Stimulated activated CD4-positive, alpha-beta T cell treated with anti-CD3 and anti-CD28 coated beads, TNF-alpha, amount 100 ng/mL, for 4 hours (primary cell): ENCODE measurements around the gene MMP24.
"Not testable (repeated sequence)": the region's sequence is repeated elsewhere in the genome, so short reads cannot be mapped to it uniquely, and the experiment has no call there.

Source experiments
- DNase-seq, 3 experiments: peaks; one replicate each; pipeline ENCODE4 v3.0.0-alpha.2; 2020; ENCODE audit warnings: low read depth in 3 of 3

Gene MMP24

GRCh38 chr20:35216541-35216940 is 9.9 kb upstream of the MMP24 start:
- no peak for DNase-seq

GRCh38 chr20:35223941-35224340 is 2.5 kb upstream of the MMP24 start:
- no peak for DNase-seq

- DNase-seq = no peak
These were observed 2.0 kb upstream of the MMP24 start for GRCh38 chr20:35224536-35224935.

DNA sequence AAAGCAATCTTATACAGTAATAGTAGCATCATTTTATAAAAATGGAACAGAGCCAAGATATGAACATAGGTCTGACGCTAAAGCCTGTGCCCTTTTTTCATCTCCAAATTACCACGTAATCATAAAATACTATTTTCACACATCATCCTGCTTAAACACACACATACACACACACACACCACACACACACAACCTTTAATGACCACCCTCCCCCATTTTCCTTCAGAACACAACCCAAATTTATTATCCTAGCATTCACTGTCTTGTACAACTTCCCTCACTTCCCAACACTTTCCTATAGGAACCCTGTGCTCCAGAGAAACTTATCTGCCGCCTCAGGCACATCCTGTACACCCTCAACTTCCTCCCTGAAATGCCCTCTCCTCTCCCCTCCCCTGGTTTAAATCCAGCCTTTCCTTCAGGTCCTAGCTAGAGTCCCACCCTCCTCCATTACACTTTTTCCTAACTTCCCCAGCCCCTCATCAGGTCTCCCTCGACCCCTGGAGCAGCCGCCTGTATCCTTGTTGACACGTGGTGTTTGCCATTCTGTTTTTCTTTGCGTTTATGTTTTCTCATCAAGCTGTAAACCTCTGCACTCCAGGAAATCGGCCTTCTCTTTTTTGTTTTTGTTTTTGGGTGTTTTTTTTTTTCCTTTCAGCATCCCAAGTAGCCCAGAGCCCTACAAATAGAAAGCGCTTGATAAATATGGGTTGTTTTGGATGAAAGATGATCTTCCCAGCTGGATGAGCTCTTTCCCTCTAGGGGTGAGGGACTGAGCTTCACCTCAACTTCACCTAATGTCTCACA is 968 bp upstream of the MMP24 start:
- DNase-seq = no peak

- no peak for DNase-seq
These were observed 593 bp downstream of the MMP24 start for GRCh38 chr20:35226884-35227681.

DNA sequence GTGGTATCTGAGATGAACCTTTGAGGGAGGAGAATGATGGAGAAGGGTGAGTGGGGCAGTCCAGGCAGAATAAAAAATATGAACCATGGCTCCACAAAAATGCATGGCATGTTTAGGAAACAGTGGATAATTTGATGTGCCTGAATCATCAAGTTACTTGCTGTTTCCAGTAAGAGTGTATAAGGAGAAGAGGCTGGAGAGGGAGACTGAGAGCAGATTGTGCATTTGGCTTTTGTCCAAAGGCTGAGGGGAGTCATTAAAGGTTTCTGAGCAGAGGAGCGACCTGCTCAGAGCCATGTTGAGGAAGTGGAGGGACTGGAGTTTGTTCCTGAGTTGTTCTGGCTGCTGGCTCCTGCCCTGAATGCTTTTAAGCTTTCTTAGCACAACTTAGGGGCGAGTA is 6.1 kb downstream of the MMP24 start:
- no peak for DNase-seq

DNA sequence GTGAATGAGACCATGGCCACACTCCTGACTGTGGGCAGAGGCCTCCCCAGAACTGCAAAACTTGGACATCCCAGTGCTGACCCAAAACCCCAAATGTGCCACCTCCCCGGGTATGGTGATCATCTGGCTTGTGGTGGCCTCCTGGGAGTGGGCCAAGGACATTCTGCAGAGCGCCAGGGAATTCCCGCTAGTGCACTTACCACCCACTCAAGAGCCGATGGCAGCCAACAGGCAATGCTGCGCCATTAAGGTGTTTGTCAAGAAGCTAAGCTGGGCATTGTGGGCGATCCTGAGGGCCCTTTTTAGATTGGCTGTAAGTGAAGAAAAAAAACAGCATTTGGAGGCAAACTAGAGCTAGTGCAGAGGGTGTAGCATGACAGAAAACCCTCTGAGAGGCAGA is 9.4 kb downstream of the MMP24 start:
- no peak for DNase-seq

- DNase-seq = no peak
These were observed 11.0 kb downstream of the MMP24 start for GRCh38 chr20:35237486-35237885.

DNA sequence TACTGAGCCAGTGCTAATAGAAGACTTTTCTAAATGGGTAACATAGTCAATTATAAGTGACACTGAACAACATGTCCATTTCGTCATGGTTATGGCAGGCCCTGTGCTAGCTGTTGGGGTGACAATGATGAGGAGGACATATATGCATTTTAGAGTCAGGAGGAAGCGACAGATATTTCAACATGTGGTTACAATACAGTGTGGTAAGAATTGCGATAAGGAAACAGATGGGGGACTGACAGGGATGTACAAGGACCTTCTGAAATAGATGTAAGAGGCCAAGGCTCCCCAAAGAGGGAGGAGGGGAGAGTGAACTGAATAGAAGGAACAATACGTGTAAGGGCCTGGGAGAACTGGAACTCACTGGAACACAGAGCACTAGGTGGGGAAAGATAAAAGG is 11.7 kb downstream of the MMP24 start:
- no peak for DNase-seq

DNA sequence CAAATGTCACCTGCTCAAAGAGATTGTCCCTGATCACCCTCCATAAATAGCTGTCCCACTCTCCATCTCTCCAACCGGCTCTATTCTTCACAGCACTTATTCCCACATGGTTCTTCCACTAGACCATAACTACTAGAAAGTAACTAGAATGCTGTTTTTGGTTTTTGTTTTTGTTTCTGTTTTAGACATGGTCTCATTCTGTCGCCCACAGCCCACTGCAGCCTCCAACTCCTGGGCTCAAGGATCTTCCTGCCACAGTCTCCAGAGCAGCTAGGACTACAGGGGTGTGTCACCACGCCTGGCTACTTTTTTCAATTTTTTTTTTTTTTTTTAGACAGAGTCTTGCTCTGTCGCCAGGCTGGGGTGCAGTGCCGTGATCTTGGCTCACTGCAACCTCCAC is 12.2 kb downstream of the MMP24 start:
- no peak for DNase-seq

DNA sequence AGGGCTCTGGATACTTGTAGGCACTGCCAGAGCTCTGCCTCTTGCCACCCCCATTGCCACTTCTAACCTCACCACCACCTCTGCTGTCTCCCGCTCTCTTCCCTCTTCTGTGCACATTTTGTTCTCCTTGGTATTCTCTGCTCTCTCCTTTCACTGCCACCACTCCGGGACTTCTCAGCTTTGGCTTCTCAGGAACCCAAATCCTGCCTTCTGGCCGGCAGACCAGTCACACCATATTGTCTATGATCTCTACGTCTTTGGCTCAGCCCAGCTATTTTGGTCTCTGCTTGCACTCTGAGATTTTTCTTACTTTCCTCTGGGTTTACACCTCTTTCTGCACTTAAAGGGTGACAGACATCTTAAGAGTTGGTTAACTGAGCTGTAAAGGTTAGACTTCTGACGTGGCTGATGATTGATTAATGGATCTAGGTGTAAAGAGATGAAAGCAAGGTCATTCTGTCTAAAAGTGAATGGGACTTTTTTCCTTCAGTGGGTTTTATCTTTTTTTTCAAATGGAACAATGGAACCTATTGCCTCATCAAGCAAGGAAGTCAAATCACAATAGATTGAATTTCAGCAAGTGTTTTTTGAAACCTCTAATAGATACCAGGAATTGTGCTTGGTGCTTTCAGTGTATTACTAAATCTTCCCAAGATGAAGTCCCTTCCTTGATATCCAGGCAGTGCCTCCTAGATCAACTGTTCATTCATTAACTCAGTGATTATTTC is 13.8 kb downstream of the MMP24 start:
- DNase-seq = no peak

DNA sequence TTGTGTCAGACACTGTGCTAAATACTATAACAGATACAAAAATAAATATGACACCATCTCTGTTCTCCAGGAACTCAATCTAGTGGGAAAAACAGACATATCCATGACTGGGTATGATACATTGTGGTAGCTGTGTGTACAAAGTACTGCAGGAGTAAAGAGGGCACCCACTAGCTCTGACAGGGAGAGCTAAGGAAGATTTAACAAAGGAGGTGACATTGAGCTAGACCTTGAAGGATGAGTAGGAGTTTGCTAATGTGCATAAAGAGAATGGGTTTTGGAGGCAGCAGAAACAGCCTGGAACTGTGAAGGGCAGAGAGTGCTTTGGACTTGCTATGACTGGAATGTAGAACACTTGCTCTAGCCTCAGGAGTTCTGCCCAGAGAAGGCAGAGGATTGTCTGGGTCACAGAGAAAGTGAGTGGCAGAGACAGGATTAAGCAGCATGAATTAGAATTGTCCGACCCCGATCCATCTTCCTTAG is 14.4 kb downstream of the MMP24 start:
- no peak for DNase-seq

GRCh38 chr20:35243317-35243716 is 16.8 kb downstream of the MMP24 start:
- DNase-seq = no peak

DNA sequence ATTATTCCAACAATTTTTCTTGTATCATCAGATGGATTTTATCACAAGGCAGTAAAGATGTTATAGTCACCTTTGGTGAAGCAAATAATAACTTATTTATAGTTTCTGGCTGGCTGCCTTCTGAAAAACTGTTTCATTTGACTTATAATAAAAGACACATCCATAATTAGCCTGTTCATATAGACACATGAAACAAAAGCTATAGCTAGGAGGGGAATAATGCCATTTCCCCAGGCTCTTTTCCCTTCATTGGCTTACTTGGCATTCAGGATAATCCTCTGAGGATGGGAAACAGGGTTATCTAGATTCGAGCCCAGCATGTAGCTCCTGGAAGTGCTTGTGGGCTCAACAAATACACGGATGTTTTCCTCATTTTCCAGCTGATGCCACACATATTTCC is 17.5 kb downstream of the MMP24 start:
- no peak for DNase-seq

GRCh38 chr20:35246723-35247122 is 20.2 kb downstream of the MMP24 start:
- no peak for DNase-seq

GRCh38 chr20:35248641-35249475 is 22.4 kb downstream of the MMP24 start:
- DNase-seq = no peak

GRCh38 chr20:35251613-35251940 is 25.1 kb downstream of the MMP24 start:
- DNase-seq = no peak

GRCh38 chr20:35252037-35252461 is 25.6 kb downstream of the MMP24 start:
- no peak for DNase-seq

DNA sequence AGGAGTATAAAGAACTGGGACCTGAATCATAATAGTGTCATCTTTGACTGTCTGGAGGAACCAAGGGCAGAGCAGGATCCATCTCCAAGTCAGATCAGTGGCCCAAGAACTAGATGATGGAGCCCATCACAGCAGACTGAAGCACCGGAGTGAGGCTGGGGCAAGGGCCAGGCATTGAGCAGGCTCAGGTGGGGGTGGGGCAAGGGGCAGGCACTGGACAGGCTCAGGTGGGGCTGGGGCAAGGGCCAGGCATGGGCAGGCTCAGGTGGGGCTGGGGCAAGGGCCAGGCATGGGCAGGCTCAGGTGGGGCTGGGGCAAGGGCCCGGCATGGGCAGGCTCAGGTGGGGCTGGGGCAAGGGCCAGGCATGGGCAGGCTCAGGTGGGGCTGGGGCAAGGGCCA is 26.1 kb downstream of the MMP24 start:
- DNase-seq = not testable (repeated sequence)

DNA sequence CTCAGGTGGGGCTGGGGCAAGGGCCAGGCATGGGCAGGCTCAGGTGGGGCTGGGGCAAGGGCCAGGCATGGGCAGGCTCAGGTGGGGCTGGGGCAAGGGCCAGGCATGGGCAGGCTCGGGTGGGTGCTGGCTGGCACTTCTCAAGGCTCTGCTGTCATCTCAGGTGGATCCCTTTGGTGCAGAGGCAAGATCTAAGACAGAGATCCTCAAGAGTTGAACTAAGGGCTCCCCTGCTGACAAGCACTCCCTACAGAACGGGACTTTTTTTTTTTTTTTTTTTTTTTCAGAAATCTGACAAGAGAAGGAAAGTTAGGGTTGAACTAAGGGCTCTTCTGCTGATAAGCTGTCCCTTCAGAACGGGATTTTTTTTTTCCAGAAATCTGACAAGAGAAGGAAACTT is 26.5 kb downstream of the MMP24 start:
- no peak for DNase-seq

DNA sequence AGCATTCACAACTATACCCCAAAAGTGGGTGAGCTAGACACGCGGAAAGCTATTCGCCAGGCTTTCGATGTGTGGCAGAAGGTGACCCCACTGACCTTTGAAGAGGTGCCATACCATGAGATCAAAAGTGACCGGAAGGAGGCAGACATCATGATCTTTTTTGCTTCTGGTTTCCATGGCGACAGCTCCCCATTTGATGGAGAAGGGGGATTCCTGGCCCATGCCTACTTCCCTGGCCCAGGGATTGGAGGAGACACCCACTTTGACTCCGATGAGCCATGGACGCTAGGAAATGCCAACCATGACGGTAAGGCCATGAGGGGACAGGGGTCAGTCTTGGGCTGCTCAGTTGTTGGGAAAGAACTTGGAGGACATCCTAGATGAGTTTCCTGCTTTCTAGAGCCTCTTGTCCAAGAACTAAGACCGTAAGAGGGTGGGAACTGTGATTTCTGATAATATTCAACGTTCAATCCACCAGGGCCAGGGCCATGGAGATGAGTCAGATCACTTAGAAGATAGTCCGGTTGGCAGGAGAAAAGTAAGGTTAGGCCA is 28.0 kb downstream of the MMP24 start:
- DNase-seq = no peak
